HG02623 (cell line): ENCODE data around the gene SLC9A5.

ENCODE experiments used
- ATAC-seq: cut with Tn5 transposase; IDR thresholded peaks from one replicate; pipeline ENCODE4 v1.9.1; 2021; ENCODE audit warnings: moderate library complexity; ENCODE audit not compliant: unreplicated experiment

The SLC9A5 gene, protein sequence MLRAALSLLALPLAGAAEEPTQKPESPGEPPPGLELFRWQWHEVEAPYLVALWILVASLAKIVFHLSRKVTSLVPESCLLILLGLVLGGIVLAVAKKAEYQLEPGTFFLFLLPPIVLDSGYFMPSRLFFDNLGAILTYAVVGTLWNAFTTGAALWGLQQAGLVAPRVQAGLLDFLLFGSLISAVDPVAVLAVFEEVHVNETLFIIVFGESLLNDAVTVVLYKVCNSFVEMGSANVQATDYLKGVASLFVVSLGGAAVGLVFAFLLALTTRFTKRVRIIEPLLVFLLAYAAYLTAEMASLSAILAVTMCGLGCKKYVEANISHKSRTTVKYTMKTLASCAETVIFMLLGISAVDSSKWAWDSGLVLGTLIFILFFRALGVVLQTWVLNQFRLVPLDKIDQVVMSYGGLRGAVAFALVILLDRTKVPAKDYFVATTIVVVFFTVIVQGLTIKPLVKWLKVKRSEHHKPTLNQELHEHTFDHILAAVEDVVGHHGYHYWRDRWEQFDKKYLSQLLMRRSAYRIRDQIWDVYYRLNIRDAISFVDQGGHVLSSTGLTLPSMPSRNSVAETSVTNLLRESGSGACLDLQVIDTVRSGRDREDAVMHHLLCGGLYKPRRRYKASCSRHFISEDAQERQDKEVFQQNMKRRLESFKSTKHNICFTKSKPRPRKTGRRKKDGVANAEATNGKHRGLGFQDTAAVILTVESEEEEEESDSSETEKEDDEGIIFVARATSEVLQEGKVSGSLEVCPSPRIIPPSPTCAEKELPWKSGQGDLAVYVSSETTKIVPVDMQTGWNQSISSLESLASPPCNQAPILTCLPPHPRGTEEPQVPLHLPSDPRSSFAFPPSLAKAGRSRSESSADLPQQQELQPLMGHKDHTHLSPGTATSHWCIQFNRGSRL

GRCh38 chr16:67248401-67249177 lies at the start of gene SLC9A5:
Gene SLC9A5 (plus strand): TSS chr16:67248979. CDS start chr16:67249015, 36 bp downstream.
- ATAC-seq = no peak

DNA sequence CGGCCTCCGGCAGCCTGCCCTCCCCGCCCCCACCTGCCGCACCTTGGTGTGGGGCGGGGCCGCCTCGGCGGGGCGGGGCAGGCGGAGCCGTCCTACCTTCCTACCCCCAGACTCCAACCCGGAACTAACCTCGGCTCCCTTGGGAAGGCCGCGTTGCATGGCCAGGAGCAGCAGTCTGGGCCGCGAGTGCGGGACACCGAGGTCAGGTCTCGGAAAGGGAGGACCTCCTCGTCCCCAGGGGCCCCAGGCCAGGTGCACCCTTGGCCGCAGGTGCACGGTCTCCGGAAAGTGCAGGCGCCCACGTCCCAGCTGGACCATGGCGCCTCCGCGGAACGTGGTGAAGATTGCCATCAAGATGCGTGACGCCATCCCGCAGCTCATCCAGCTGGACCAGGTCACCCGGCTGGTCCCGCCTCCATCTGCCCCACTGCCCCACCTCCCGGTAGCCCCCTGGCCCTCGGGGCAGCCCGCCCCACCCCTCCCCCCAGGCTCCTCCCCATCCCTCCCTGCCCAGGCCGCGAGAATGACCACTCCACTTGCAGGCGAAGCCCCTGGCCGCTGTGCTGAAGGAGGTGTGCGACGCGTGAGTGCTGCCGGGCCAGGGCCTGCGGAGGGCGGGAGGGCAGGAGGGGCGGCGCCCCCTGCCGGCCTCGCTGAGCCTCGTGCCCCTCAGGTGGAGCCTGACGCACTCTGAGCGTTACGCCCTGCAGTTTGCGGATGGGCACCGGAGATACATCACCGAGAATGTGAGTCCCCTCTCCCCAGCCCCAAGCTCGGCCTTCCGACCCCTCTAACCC lies 49.6 kb upstream of the SLC9A5 start, which contains the start of gene ELMO3:
ELMO3 (plus strand) TSS at position 121 of the 797 bp plus-strand sequence; CDS start at position 317, 196 bp downstream.
- no peak for ATAC-seq

GRCh38 chr16:67199808-67200198 lies 49.0 kb upstream of the SLC9A5 start:
- ATAC-seq = no peak

DNA sequence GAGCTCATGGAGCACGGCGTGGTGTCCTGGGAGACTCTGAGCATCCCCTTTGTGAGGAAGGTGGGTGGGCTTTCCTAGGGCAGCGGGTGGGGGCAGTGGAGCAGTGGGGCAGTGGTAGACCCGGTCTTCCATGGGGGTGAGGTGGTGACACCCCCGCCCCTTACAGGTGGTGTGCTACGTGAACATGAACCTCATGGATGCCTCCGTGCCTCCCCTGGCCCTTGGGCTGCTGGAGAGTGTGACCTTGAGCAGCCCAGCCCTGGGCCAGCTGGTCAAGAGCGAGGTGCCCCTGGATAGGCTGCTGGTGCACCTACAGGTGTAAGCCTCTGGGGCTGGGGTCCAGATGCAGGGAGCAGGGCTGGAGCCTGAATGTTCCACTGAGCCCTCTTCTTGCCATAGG lies 48.3 kb upstream of the SLC9A5 start:
- no peak for ATAC-seq

GRCh38 chr16:67201411-67202345 lies 47.1 kb upstream of the SLC9A5 start:
- ATAC-seq = no peak

- ATAC-seq = no peak
Observed at GRCh38 chr16:67202426-67202825, 46.4 kb upstream of the SLC9A5 start.

DNA sequence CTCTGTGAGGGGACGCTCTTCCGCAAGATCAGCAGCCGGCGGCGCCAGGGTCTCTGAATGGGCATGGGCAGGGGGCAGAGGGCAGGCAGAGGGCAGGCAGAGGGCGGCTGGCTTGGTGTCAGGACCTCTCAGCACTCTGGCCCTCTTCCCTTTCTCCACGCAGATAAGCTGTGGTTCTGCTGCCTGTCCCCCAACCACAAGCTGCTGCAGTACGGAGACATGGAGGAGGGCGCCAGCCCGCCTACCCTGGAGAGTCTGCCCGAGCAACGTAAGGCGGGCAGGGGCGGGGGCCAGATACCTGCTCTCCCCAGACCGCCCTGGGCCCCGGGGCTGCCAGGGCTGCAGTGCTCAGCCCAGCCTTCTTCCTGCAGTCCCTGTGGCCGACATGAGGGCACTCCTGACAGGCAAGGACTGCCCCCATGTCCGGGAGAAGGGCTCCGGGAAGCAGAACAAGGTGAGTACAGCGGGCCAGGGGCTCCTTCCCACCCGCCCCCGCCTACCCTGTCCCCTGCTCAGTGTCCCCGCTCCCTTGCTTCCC lies 45.8 kb upstream of the SLC9A5 start:
- no peak for ATAC-seq

- ATAC-seq = no peak
Observed at GRCh38 chr16:67204076-67204475, 44.7 kb upstream of the SLC9A5 start.

DNA sequence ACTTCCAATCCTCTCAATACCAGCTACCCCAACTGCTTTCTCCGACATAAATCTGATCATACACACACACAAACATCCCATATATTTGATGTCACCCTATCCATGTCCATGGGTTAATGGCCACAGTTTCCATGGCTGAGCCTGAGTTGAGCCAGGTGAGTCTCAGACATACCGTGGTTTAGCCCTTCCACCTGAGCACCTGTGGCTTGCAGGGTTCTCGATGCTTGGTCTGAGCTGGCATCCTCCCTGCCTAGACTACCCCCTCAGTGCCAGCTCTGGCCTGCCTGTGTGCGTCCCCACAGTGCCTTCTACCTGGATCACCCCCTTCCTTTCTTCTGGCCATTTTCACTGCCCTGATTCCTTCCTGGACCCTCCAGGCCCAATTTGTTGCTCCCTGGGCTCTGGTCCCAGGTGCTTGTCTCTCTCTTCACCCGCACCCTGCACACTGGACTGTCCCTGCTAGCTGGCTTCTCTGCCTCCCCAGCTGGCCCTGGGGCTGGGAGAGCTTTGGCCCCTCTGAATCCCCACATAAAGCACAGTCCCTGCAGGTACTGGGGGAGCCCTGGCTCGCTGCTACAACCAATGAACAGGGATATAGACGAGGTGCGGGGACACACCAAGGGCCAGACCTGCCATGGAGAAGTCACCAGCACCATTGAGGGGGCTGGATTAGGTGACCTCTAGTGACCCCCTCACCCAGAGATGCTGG lies 42.5 kb upstream of the SLC9A5 start:
- ATAC-seq = no peak

GRCh38 chr16:67206838-67207248 lies 41.9 kb upstream of the SLC9A5 start:
- ATAC-seq = no peak

GRCh38 chr16:67207249-67208091 lies 41.3 kb upstream of the SLC9A5 start:
- ATAC-seq = no peak

GRCh38 chr16:67208154-67208896 lies 40.5 kb upstream of the SLC9A5 start:
- ATAC-seq = no peak

DNA sequence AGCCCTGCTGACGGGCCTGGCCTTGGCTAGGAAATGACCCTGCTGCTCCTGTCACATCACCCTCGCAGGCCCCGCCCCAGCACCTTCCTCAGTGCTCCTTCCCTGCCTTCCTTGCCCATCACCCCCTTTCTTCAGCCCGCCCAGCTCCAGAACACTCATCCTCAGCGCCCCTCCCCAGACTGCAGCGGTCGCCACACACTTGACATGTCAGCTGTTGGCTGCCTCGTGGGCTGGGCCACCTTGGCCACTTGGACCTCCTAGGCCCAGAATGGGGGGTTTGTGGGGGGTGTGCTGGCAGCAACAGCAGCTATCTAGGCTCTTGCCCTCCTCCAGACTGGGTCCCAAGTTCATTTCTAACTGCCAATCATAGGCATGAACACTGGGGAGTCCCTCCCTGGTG lies 39.2 kb upstream of the SLC9A5 start:
- no peak for ATAC-seq

- ATAC-seq = no peak
Observed at GRCh38 chr16:67210069-67210937, 38.5 kb upstream of the SLC9A5 start.

DNA sequence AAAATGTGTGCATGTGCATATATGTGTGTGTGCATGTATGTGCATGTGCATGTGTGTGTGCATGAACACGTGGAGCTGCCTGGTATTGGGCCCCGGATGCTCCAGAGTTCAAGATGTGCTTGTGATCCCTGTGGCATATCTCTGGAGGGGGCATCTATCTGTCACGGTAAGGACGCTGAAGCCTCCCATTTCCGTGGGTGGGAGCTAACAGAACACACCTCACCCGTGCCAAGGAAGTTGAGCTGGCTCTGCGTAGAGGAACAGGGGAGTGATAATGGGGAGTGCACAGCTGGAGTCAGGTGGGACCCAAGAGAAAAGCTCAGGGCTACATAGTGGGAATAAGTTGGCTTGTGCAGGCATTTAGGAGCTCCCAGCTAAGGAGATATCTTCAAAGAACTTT lies 37.1 kb upstream of the SLC9A5 start:
- ATAC-seq = no peak

- no peak for ATAC-seq
Observed at GRCh38 chr16:67212766-67213165, 36.0 kb upstream of the SLC9A5 start.
